CD4-positive, CD25-positive, alpha-beta regulatory T cell (primary cell): ENCODE data around the gene TBC1D12. TPM values are rescaled to one million over a fixed set of nuclear protein-coding genes. Genes with fewer than 3 reads are reported as not detected.

Experiments
- ATAC-seq, 2 donors: fragments of 150-1000 bp; cut with Tn5 transposase; one replicate each; pipeline ENCODE4 v1.10.0; 2021; ENCODE audit warnings: low read depth in 2 of 2, moderate number of reproducible peaks in 2 of 2, moderate library complexity in 1 of 2
- DNase-seq, 3 donors: peaks; one replicate each; pipeline versions ENCODE4 v3.0.0 to v3.0.0-alpha.2; 2012 to 2022; ENCODE audit warnings: mixed read lengths in 1 of 3
- H3K27ac ChIP-seq: one replicate; pipeline ENCODE4 v1.7.0; 2013; ENCODE audit warnings: mild to moderate bottlenecking, low read length; ENCODE audit not compliant: insufficient read depth, poor library complexity, severe bottlenecking
- H3K27me3 ChIP-seq: one replicate; pipeline ENCODE4 v1.7.0; 2013; ENCODE audit warnings: low read length; ENCODE audit not compliant: control insufficient read depth, insufficient read depth
- H3K36me3 ChIP-seq: one replicate; pipeline ENCODE4 v1.7.0; 2013; ENCODE audit warnings: mild to moderate bottlenecking, low read length, moderate library complexity; ENCODE audit not compliant: control insufficient read depth, insufficient read depth
- H3K4me1 ChIP-seq: 2 replicates; pipeline ENCODE4 v1.7.0; 2013; ENCODE audit warnings: mild to moderate bottlenecking, low read length; ENCODE audit not compliant: insufficient read depth, control insufficient read depth, poor library complexity, severe bottlenecking
- H3K4me3 ChIP-seq: one replicate; pipeline ENCODE4 v1.7.0; 2013; ENCODE audit warnings: low read depth, mild to moderate bottlenecking, low read length, moderate library complexity
- H3K9me3 ChIP-seq, 2 experiments: 1 replicate in 1 of 2; 2 replicates in 1 of 2; pipeline ENCODE4 v1.7.0; 2013; ENCODE audit warnings: low read length in 2 of 2, mild to moderate bottlenecking in 1 of 2, moderate library complexity in 1 of 2; ENCODE audit not compliant: control insufficient read depth in 2 of 2
- H3K27ac Mint-ChIP-seq, 3 donors: one replicate each; pipeline ENCODE4 v1.8.0; 2020 to 2022; ENCODE audit warnings: mild to moderate bottlenecking in 3 of 3, mixed read lengths in 3 of 3, moderate library complexity in 2 of 3
- H3K27me3 Mint-ChIP-seq: one replicate; pipeline ENCODE4 v1.8.0; 2022; ENCODE audit warnings: mild to moderate bottlenecking, mixed read lengths
- H3K36me3 Mint-ChIP-seq: one replicate; pipeline ENCODE4 v1.8.0; 2020; ENCODE audit warnings: mixed read lengths
- H3K4me1 Mint-ChIP-seq, 4 donors: one replicate each; pipeline ENCODE4 v1.8.0; 2020 to 2022; ENCODE audit warnings: mixed read lengths in 4 of 4, mild to moderate bottlenecking in 1 of 4
- H3K4me3 Mint-ChIP-seq, 4 donors: one replicate each; pipeline ENCODE4 v1.8.0; 2020 to 2022; ENCODE audit warnings: mild to moderate bottlenecking in 4 of 4, mixed read lengths in 4 of 4, moderate library complexity in 3 of 4
- H3K9me3 Mint-ChIP-seq, 7 donors: one replicate each; pipeline ENCODE4 v1.8.0; 2020 to 2022; ENCODE audit warnings: mixed read lengths in 7 of 7, mild to moderate bottlenecking in 3 of 7, moderate library complexity in 2 of 7
- polyA plus RNA-seq, 4 donors: library from polyadenylated mRNA; unstranded; fragments of 300-500 nt; fragmentation: Illumina TruSeq; gene quantifications; one replicate each; pipeline ENCODE4 v1.2.3, GENCODE V29; 2021
- total RNA-seq: library from RNA; stranded (reverse); gene quantifications from one replicate; pipeline ENCODE4 v1.2.3, GENCODE V29; 2022

TBC1D12 gene
- total and polyA plus RNA-seq, 5 donors from 2014 or later, result not detected

- H3K36me3 Mint-ChIP-seq, result no peaks in the 10 kb centered on the region
- H3K9me3 Mint-ChIP-seq, result peaks cover 0 to 6% (median 0%) of the 10 kb centered on the region in 7 donors
- no peak for DNase-seq
- H3K4me3 ChIP-seq, result no peak overlapping the region
- H3K9me3 ChIP-seq, result no peaks in the 10 kb centered on the region
- no peak overlapping the region for H3K27ac Mint-ChIP-seq
- H3K27ac ChIP-seq, result no peak overlapping the region
- no peak overlapping the region for H3K4me3 Mint-ChIP-seq
- H3K27me3 Mint-ChIP-seq, result peaks cover 19% of the 10 kb centered on the region
- ATAC-seq, result no peak
- no peaks in the 10 kb centered on the region for H3K4me1 ChIP-seq
- H3K4me1 Mint-ChIP-seq, result no peaks in the 10 kb centered on the region
- H3K27me3 ChIP-seq, result no peaks in the 10 kb centered on the region
- no peaks in the 10 kb centered on the region for H3K36me3 ChIP-seq
Observed at GRCh38 chr10:94489976-94490788, 87.8 kb downstream of the TBC1D12 start.

DNA sequence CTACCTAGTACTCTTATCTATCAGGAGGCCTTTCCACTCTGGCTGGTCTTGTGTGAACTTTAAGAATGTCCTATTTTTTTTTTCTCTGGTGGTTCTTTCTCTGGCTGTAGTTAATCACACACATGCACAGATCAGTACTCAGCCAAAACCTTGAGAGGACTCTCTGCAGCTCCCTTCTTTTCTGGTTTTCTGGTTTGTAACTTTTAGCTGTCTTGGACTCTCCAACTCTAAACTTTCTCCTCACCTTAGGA is 88.4 kb downstream of the TBC1D12 start:
- ATAC-seq, result no peak
- Histone ChIP-seq H3K27me3 (no peaks in the 10 kb centered on the region), H3K36me3 (no peaks in the 10 kb centered on the region), H3K9me3 (no peaks in the 10 kb centered on the region), H3K4me3 (no peak overlapping the region), H3K27ac (no peak overlapping the region), H3K4me1 (no peaks in the 10 kb centered on the region)
- Mint-ChIP-seq H3K27ac (no peak overlapping the region), H3K9me3 (peaks cover 0 to 6% (median 0%) of the 10 kb centered on the region in 7 donors), H3K36me3 (no peaks in the 10 kb centered on the region), H3K4me3 (no peak overlapping the region), H3K4me1 (no peaks in the 10 kb centered on the region), H3K27me3 (peaks cover 19% of the 10 kb centered on the region)
- DNase-seq, result no peak

DNA sequence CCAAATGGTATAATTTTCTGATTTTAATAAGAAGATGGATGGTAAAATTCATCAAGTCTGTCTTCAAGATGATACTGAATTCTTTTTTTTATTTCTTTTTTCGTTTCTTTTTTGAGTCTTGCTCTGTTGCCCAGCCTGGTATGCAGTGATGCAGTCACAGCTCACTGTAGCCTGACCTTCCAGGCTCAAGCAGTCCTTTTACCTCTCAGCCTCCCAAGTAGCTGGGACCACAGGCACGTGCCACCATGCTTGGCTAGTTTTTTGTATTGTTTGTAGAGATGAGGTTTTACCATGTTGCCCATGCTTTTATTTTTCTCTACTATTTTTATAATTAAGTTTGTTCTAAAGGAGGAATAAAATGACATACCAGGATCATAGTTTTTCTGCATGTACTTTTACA is 91.1 kb downstream of the TBC1D12 start:
- ATAC-seq (no peak), DNase-seq (no peak)
- H3K4me3 ChIP-seq, result no peak overlapping the region
- Mint-ChIP-seq H3K27me3 (peaks cover 16% of the 10 kb centered on the region), H3K36me3 (no peaks in the 10 kb centered on the region), H3K4me1 (no peaks in the 10 kb centered on the region), H3K27ac (no peak overlapping the region), H3K4me3 (no peak overlapping the region), H3K9me3 (peaks cover 0 to 2% (median 0%) of the 10 kb centered on the region in 7 donors)
- H3K27ac ChIP-seq, result no peak overlapping the region
- no peaks in the 10 kb centered on the region for H3K4me1 ChIP-seq
- no peaks in the 10 kb centered on the region for H3K9me3 ChIP-seq
- H3K36me3 ChIP-seq, result no peaks in the 10 kb centered on the region
- no peaks in the 10 kb centered on the region for H3K27me3 ChIP-seq

DNA sequence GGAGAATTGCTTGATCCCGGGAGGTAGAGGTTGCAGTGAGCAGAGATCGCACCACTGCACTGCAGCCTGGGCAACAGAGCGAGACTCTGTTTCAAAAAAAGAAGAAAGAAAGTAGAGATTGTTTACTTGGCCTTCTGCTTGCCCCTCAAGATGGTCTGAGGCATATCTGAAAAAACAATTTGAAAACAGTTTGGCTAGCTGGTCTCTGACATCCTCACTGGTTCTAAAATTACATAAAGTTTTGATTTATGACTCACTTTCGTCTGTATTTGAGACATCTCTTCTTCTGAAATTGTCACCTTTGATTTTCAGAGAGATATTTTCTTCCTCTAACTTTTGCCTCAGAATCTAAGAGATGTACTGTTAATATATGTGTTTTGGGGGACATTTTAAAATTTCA is 93.7 kb downstream of the TBC1D12 start:
- H3K4me3 ChIP-seq, result no peak overlapping the region
- H3K4me3 Mint-ChIP-seq, result no peak overlapping the region
- no peaks in the 10 kb centered on the region for H3K36me3 Mint-ChIP-seq
- no peaks in the 10 kb centered on the region for H3K27me3 ChIP-seq
- H3K27ac ChIP-seq, result no peak overlapping the region
- H3K27ac Mint-ChIP-seq, result no peak overlapping the region
- H3K36me3 ChIP-seq, result no peaks in the 10 kb centered on the region
- no peak for ATAC-seq
- peaks cover 11% of the 10 kb centered on the region for H3K27me3 Mint-ChIP-seq
- H3K9me3 Mint-ChIP-seq, result peaks cover 0 to 1% (median 0%) of the 10 kb centered on the region in 7 donors
- H3K9me3 ChIP-seq, result no peaks in the 10 kb centered on the region
- no peaks in the 10 kb centered on the region for H3K4me1 Mint-ChIP-seq
- no peak for DNase-seq
- H3K4me1 ChIP-seq, result no peaks in the 10 kb centered on the region

DNA sequence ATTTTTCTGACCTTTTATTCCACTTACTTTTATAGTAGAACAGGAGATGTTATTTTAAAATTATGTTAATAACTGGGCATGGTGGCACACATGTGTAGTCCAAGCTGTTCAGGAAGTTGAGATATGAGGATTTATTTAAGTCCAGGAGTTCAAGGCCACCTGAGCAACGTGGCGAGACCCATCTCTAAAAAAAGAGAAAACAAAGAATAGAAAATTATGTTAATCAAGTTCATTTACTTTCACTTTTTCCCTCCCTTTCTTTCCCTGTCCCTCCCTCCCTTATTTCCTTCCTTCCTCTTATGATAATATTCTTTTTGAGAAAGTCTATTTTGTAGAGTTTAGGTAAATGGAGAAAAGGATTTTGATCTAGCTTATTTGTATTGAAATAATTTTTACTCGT is 94.3 kb downstream of the TBC1D12 start:
- no peaks in the 10 kb centered on the region for H3K36me3 ChIP-seq
- Mint-ChIP-seq H3K9me3 (peaks cover 0 to 1% (median 0%) of the 10 kb centered on the region in 7 donors), H3K36me3 (no peaks in the 10 kb centered on the region), H3K27ac (peak overlapping the region in 1 of 3 donors; percentile 37), H3K4me3 (no peak overlapping the region), H3K27me3 (peaks cover 8% of the 10 kb centered on the region), H3K4me1 (no peaks in the 10 kb centered on the region)
- no peak overlapping the region for H3K4me3 ChIP-seq
- DNase-seq, result no peak
- no peaks in the 10 kb centered on the region for H3K27me3 ChIP-seq
- ATAC-seq, result no peak
- no peaks in the 10 kb centered on the region for H3K4me1 ChIP-seq
- no peaks in the 10 kb centered on the region for H3K9me3 ChIP-seq
- no peak overlapping the region for H3K27ac ChIP-seq

DNA sequence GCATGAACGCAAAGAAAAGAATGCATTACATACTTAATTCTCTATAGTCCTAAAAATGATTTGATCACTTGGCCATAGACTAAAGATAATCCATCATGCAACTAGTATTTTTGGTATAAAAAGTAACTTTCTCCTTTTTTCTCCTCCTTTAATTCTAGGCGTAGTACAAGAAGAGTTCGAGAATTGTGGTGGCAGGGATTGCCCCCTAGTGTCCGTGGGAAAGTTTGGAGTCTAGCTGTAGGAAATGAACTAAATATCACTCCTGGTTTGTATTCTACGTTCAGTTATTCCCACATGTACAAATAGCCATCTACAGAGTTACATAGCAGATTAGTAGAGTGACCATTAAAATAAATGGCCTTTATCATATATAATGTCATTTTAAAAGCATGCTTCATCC is 97.7 kb downstream of the TBC1D12 start:
- Mint-ChIP-seq H3K4me1 (no peaks in the 10 kb centered on the region), H3K27me3 (peaks cover 6% of the 10 kb centered on the region), H3K36me3 (no peaks in the 10 kb centered on the region), H3K27ac (no peak overlapping the region), H3K4me3 (no peak overlapping the region), H3K9me3 (peaks cover 0 to 1% (median 0%) of the 10 kb centered on the region in 7 donors)
- no peak overlapping the region for H3K27ac ChIP-seq
- H3K4me3 ChIP-seq, result no peak overlapping the region
- DNase-seq (no peak), ATAC-seq (no peak)
- no peaks in the 10 kb centered on the region for H3K4me1 ChIP-seq
- no peaks in the 10 kb centered on the region for H3K9me3 ChIP-seq
- H3K36me3 ChIP-seq, result no peaks in the 10 kb centered on the region
- no peaks in the 10 kb centered on the region for H3K27me3 ChIP-seq

DNA sequence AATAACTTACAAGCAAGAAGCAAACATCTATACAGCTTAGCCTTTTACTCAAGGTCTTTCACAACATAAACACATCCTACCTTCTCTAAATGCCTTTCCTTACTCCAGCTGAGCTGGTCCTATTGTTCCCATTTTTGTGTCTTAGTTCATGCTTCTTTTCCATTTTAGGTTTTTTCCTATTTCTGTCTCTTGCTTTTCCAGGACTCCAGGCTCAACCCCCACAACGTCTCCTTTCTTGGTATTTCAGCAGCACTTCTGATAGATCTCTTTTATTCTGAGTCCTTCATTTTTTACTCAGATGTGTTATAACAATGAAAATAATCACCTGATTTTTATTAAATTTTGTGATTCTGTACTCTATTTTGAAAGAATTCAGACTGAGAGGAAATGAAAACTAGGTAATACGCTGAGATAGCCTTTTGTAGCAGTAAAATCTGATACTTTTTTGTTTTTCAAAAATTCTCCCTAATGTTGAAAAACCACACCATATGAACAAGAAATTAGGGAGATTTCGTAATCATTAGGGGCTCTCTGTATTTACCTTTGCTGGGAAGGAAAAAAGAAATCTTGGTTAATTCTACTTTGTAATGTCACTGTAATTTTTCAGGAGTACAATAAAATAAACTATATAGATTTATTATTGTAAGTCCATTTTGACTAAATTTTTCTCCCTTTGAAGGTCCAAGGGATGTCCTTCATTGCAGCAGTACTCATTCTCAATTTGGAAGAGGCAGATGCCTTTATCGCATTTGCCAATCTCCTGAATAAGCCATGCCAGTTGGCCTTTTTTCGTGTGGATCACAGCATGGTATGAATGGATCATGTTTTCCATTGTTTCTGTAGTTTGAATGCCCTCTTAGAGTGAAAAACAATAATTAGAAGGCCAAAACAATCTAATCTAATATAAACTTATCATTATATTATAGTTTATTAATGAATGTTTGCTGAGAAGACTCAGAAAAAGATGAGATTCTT is 119.2 kb downstream of the TBC1D12 start:
- no peak overlapping the region for H3K27ac ChIP-seq
- no peaks in the 10 kb centered on the region for H3K9me3 Mint-ChIP-seq
- H3K4me1 ChIP-seq, result no peaks in the 10 kb centered on the region
- no peak overlapping the region for H3K4me3 ChIP-seq
- H3K4me3 Mint-ChIP-seq, result no peak overlapping the region
- H3K36me3 Mint-ChIP-seq, result no peaks in the 10 kb centered on the region
- ATAC-seq (no peak), DNase-seq (no peak)
- H3K4me1 Mint-ChIP-seq, result no peaks in the 10 kb centered on the region
- H3K27me3 ChIP-seq, result no peaks in the 10 kb centered on the region
- no peaks in the 10 kb centered on the region for H3K9me3 ChIP-seq
- H3K27ac Mint-ChIP-seq, result no peak overlapping the region
- peaks cover 12% of the 10 kb centered on the region for H3K27me3 Mint-ChIP-seq
- no peaks in the 10 kb centered on the region for H3K36me3 ChIP-seq
